ENCODE data around the gene DIS3L2.

Gene DIS3L2

GRCh38 chr2:232138441-232138840, 176.9 kb downstream of the DIS3L2 start:
- TF ChIP-seq, protein P1, sequence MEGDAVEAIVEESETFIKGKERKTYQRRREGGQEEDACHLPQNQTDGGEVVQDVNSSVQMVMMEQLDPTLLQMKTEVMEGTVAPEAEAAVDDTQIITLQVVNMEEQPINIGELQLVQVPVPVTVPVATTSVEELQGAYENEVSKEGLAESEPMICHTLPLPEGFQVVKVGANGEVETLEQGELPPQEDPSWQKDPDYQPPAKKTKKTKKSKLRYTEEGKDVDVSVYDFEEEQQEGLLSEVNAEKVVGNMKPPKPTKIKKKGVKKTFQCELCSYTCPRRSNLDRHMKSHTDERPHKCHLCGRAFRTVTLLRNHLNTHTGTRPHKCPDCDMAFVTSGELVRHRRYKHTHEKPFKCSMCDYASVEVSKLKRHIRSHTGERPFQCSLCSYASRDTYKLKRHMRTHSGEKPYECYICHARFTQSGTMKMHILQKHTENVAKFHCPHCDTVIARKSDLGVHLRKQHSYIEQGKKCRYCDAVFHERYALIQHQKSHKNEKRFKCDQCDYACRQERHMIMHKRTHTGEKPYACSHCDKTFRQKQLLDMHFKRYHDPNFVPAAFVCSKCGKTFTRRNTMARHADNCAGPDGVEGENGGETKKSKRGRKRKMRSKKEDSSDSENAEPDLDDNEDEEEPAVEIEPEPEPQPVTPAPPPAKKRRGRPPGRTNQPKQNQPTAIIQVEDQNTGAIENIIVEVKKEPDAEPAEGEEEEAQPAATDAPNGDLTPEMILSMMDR (IDR thresholded peaks at IDR 0.05; ENCODE audit: low read length, missing control alignments) = no peak
- no peak overlapping the region for H3K4me3 ChIP-seq (replicated peaks; ENCODE audit: low read depth, low read length)
- no peak for DNase-seq (ENCODE audit: low read depth)

DNA sequence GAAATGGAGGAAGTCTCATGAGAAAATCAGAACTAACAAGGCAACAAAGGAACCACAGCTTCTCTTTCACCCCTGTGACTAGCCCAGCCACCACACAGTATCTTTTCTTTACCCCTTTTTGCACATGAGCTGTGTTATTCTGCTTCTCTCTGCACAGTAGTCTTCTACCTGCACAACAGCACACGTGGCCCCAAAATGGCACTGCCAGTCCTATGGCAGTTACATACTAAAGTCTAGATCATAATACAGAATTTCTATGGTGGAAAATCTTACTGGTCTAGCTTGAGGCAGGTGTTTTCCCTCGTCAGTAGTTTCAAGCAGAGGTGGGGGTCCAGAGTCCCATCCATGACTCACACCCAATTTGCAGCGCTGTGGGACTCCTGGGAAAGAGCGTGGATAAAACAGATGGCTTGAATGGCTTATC, 177.7 kb downstream of the DIS3L2 start:
- no peak overlapping the region for H3K4me3 ChIP-seq (replicated peaks; ENCODE audit: low read depth, low read length)
- TF ChIP-seq, protein P1 (IDR thresholded peaks at IDR 0.05; ENCODE audit: low read length, missing control alignments) = no peak
- DNase-seq (ENCODE audit: low read depth) = no peak

GRCh38 chr2:232139786-232140562, 178.5 kb downstream of the DIS3L2 start:
- TF ChIP-seq, protein P1 (IDR thresholded peaks at IDR 0.05; ENCODE audit: low read length, missing control alignments) = no peak
- no peak for DNase-seq (ENCODE audit: low read depth)
- no peak overlapping the region for H3K4me3 ChIP-seq (replicated peaks; ENCODE audit: low read depth, low read length)

- TF ChIP-seq, protein P1 (IDR thresholded peaks at IDR 0.05; ENCODE audit: low read length, missing control alignments) = no peak
- DNase-seq (ENCODE audit: low read depth) = no peak
- H3K4me3 ChIP-seq (replicated peaks; ENCODE audit: low read depth, low read length) = no peak overlapping the region
Measured at GRCh38 chr2:232141591-232141990, 180.1 kb downstream of the DIS3L2 start.

DNA sequence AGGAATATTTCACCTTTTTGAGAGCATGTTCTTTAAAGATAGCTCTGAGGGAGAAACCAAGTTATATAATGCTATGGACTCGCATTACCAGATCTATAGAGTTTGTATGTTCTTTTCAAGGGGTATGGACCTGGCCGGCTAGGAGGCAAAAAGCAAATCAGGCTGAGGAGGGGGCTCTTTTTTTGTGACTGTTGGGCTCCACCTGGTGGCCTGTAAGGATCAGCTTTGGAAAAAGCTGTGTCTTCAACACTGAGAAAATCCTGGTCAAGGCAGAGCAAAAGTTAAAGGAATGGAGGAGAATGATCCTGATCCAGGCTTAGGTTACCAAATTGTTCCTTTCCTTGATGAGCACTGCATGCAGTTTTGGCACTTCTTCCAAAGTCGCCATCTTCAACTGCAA, 180.5 kb downstream of the DIS3L2 start:
- DNase-seq (ENCODE audit: low read depth) = peak; percentile 55
- TF ChIP-seq, protein P1 (IDR thresholded peaks at IDR 0.05; ENCODE audit: low read length, missing control alignments) = peak; percentile 81
- H3K4me3 ChIP-seq (replicated peaks; ENCODE audit: low read depth, low read length) = no peak overlapping the region

- TF ChIP-seq, protein P1 (IDR thresholded peaks at IDR 0.05; ENCODE audit: low read length, missing control alignments) = no peak
- no peak for DNase-seq (ENCODE audit: low read depth)
- no peak overlapping the region for H3K4me3 ChIP-seq (replicated peaks; ENCODE audit: low read depth, low read length)
Measured at GRCh38 chr2:232142502-232142901, 181.0 kb downstream of the DIS3L2 start.

GRCh38 chr2:232146294-232146693, 184.8 kb downstream of the DIS3L2 start:
- no peak overlapping the region for H3K4me3 ChIP-seq (replicated peaks; ENCODE audit: low read depth, low read length)
- TF ChIP-seq, protein P1 (IDR thresholded peaks at IDR 0.05; ENCODE audit: low read length, missing control alignments) = no peak
- DNase-seq (ENCODE audit: low read depth) = no peak
